Measurements from ENCODE around the gene MGAT5B. TPM values are rescaled to one million over a fixed set of nuclear protein-coding genes. Genes with fewer than 3 reads are reported as not detected.
A peak's percentile ranks its signal among the peaks of the same experiment; 100 is the strongest.

MGAT5B gene
- total and polyA plus RNA-seq, 10 of the 15 experiments (the other 5 are each of a cell fraction or from before 2014, with no cell fraction given): 0.13 TPM; not detected in 9

- Histone ChIP-seq H3K4me1 (ENCODE audit: control insufficient read depth, insufficient read depth, low read length) (no peaks in the 10 kb centered on the region; the same call in 1 of the 2 replicates), H3K4me2 (ENCODE audit: control insufficient read depth, insufficient read depth) (no peak overlapping the region), H3K4me3 (no peak overlapping the region), H3K9ac (ENCODE audit: control insufficient read depth, insufficient read depth, low read length) (no peak overlapping the region), H3K27me3 (replicated peaks in 1 of 2; ENCODE audit: control insufficient read depth in 2 of 2, insufficient read depth in 2 of 2, low read length in 1 of 2) (peaks cover 0 to 5% of the 10 kb centered on the region in 2 experiments; a peak in 3 of 4 replicates), H3K36me3 (ENCODE audit: control insufficient read depth in 2 of 2, insufficient read depth in 2 of 2, low read length in 1 of 2) (no peaks in the 10 kb centered on the region), H2AFZ (ENCODE audit: control insufficient read depth, low read depth, low read length) (no peak overlapping the region), H3K27ac (ENCODE audit: control insufficient read depth, insufficient read depth) (no peak overlapping the region), H3K79me2 (ENCODE audit: control insufficient read depth, insufficient read depth, low read length) (no peaks in the 10 kb centered on the region), H4K20me1 (ENCODE audit: control insufficient read depth, insufficient read depth) (no peaks in the 10 kb centered on the region), H3K9me3 (replicated peaks; ENCODE audit: control insufficient read depth, insufficient read depth, low read length) (no peaks in the 10 kb centered on the region)
- intact Hi-C loops (cut with micrococcal nuclease; ENCODE audit: unreplicated experiment): loop anchor here (2.0 to 10.0 kb wide), 2 partner anchors 189 to 377 kb away; no protein-coding TSS in a partner anchor
- in situ Hi-C loops (cut with MboI): loop anchor here (5.0 kb wide), 1 partner anchor 380 kb away; no protein-coding TSS in a partner anchor
- POLR2A ChIA-PET: no interaction called here
- RAD21 ChIA-PET (ENCODE audit: unreplicated experiment): interaction anchor here (0.7 to 2.2 kb wide), 7 partner anchors 51 to 200 kb away, joined by 3 to 22 read pairs (median 4); no protein-coding TSS in a partner anchor
- DNase-seq (ENCODE audit: low read depth, low spot score) (no peak), ATAC-seq (no peak), FAIRE-seq (no peak)
- CTCF ChIA-PET: interaction anchor here (0.6 to 1.8 kb wide), 17 partner anchors 9 to 380 kb away, joined by 3 to 22 read pairs (median 3); no protein-coding TSS in a partner anchor
- no TSS peak for BruUV-seq (replicated peaks)
- TF ChIP-seq ZNF207 (IDR thresholded peaks at IDR 0.05; ENCODE audit: borderline replicate concordance) (no peak), PAX8 (IDR thresholded peaks at IDR 0.05) (no peak), STAT3 (IDR thresholded peaks at IDR 0.05; ENCODE audit: low read depth, low read length) (no peak)
- 35% methylated on average over 20 of the region's 20 CpGs for WGBS (ENCODE audit: insufficient coverage, insufficient replicate concordance, low lambda C conversion rate, missing lambda C conversion rate)
- SMC1A ChIA-PET (ENCODE audit: uncharacterized antibody, unreplicated experiment): interaction anchor here (0.6 to 2.2 kb wide), 7 partner anchors 53 to 211 kb away, joined by 3 to 8 read pairs (median 3); no protein-coding TSS in a partner anchor
Observed at GRCh38 chr17:76867578-76868175, 527 bp upstream of the MGAT5B start.

GRCh38 chr17:76868669-76869495 is 678 bp downstream of the MGAT5B start:
- H3K4me2 ChIP-seq (ENCODE audit: control insufficient read depth, insufficient read depth): no peak overlapping the region
- no peak for TF ChIP-seq MTA3 (IDR thresholded peaks at IDR 0.05; ENCODE audit: borderline replicate concordance, low read length)
- TF ChIP-seq E2F4 (IDR thresholded peaks at IDR 0.05; ENCODE audit: low read depth, low read length): no peak
- no peak for TF ChIP-seq FOXK2 (IDR thresholded peaks at IDR 0.05)
- TF ChIP-seq WRNIP1 (IDR thresholded peaks at IDR 0.05; ENCODE audit: borderline replicate concordance, low read depth, low read length): no peak
- peak; percentile 57 for TF ChIP-seq SUZ12 (IDR thresholded peaks at IDR 0.05; ENCODE audit: unreplicated experiment)
- TF ChIP-seq EED (IDR thresholded peaks at IDR 0.05; ENCODE audit: low read depth): no peak
- TF ChIP-seq ASH2L (IDR thresholded peaks at IDR 0.05; ENCODE audit: borderline replicate concordance, low read depth): no peak
- H3K4me3 ChIP-seq: no peak overlapping the region
- no peak for DNase-seq (ENCODE audit: low read depth, low spot score)
- CTCF ChIA-PET: interaction anchor here (0.6 to 1.8 kb wide), 6 partner anchors 30 to 198 kb away, joined by 3 to 22 read pairs (median 4); no protein-coding TSS in a partner anchor
- H3K27me3 ChIP-seq (replicated peaks in 1 of 2; ENCODE audit: control insufficient read depth in 2 of 2, insufficient read depth in 2 of 2, low read length in 1 of 2): peaks cover 0 to 5% of the 10 kb centered on the region in 2 experiments; a peak in 3 of 4 replicates
- in situ Hi-C loops (cut with MboI): loop anchor here (5.0 kb wide), 1 partner anchor 378 kb away; no protein-coding TSS in a partner anchor
- POLR2A ChIA-PET: no interaction called here
- intact Hi-C loops (cut with micrococcal nuclease; ENCODE audit: unreplicated experiment): loop anchor here (2.0 to 10.0 kb wide), 2 partner anchors 188 to 376 kb away; no protein-coding TSS in a partner anchor
- SMC1A ChIA-PET (ENCODE audit: uncharacterized antibody, unreplicated experiment): interaction anchor here (1.4 to 2.2 kb wide), 3 partner anchors 188 to 210 kb away, joined by 3 to 8 read pairs (median 4); no protein-coding TSS in a partner anchor
- H4K20me1 ChIP-seq (ENCODE audit: control insufficient read depth, insufficient read depth): no peaks in the 10 kb centered on the region
- no peak for ATAC-seq
- H3K9ac ChIP-seq (ENCODE audit: control insufficient read depth, insufficient read depth, low read length): no peak overlapping the region
- no peak for FAIRE-seq
- H3K27ac ChIP-seq (ENCODE audit: control insufficient read depth, insufficient read depth): no peak overlapping the region
- no peaks in the 10 kb centered on the region for H3K36me3 ChIP-seq (ENCODE audit: control insufficient read depth in 2 of 2, insufficient read depth in 2 of 2, low read length in 1 of 2)
- no peak overlapping the region for H2AFZ ChIP-seq (ENCODE audit: control insufficient read depth, low read depth, low read length)
- no peaks in the 10 kb centered on the region for H3K79me2 ChIP-seq (ENCODE audit: control insufficient read depth, insufficient read depth, low read length)
- no peaks in the 10 kb centered on the region; the same call in 2 of the 3 replicates for H3K9me3 ChIP-seq (replicated peaks; ENCODE audit: control insufficient read depth, insufficient read depth, low read length)
- no peaks in the 10 kb centered on the region; the same call in 1 of the 2 replicates for H3K4me1 ChIP-seq (ENCODE audit: control insufficient read depth, insufficient read depth, low read length)
- no TSS peak for BruUV-seq (replicated peaks)
- RAD21 ChIA-PET (ENCODE audit: unreplicated experiment): interaction anchor here (0.7 to 2.2 kb wide), 6 partner anchors 52 to 198 kb away, joined by 3 to 22 read pairs (median 4); no protein-coding TSS in a partner anchor
- WGBS (ENCODE audit: insufficient coverage, insufficient replicate concordance, low lambda C conversion rate, missing lambda C conversion rate): 2% methylated on average over 78 of the region's 84 CpGs
